ENCODE data around the gene GRN. TPM values are rescaled to one million over a fixed set of nuclear protein-coding genes. Genes with fewer than 3 reads are reported as not detected.
"Not testable (repeated sequence)": the region's sequence is repeated elsewhere in the genome, so short reads cannot be mapped to it uniquely, and the experiment has no call there.

GRN gene
- total and polyA plus RNA-seq, 2 donors, result 155 to 241 TPM

GRCh38 chr17:44367231-44367979 is 22.3 kb downstream of the GRN start:
- Histone ChIP-seq H3K4me3 (ENCODE audit: low read depth, low read length) (no peak overlapping the region), H3K27ac (ENCODE audit: low read depth) (no peak overlapping the region), H3K36me3 (ENCODE audit: insufficient read depth) (no peaks in the 10 kb centered on the region), H3K4me1 (ENCODE audit: insufficient read depth) (no peaks in the 10 kb centered on the region)
- DNase-seq (ENCODE audit: extremely low spot score), result no peak
- WGBS, result 47% methylated on average over 7 of the region's 7 CpGs

DNA sequence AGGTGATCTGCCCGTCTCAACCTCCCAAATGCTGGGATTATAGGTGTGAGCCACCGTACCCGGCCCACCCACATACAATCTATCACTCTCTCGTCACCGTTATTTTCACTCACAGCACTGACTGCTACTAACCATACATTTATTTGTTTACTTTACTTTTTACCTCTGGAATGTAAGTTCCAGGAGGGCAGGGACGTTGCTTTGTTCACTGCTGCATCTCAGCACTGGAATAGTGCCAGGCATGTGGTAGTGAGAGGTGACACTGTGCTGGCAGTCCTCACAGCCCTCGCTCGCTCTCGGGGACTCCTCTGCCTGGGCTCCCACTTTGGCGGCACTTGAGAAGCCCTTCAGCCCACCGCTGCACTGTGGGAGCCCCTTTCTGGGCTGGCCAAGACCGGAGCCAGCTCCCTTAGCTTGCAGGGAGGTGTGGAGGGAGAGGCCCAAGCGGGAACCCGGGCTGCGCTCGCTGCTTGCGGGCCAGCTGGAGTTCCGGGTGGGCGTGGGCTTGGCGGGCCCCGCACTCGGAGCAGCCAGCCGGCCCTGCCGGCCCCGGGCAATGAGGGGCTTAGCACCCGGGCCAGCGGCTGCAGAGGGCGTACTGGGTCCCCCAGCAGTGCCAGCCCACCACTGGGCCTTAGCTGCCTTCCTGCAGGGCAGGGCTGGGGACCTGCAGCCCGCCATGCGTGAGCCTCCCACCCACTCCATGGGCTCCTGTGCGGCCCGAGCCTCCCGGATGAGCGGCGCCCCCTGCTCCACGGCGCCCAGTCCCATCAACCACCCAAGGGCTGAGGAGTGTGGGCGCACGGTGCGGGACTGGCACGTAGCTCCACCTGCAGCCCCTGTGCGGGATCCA is 23.5 kb downstream of the GRN start:
- WGBS, result 92% methylated on average over 42 of the region's 42 CpGs
- H3K36me3 ChIP-seq (ENCODE audit: insufficient read depth); DNase-seq (ENCODE audit: extremely low spot score); H3K27ac ChIP-seq (ENCODE audit: low read depth); H3K4me1 ChIP-seq (ENCODE audit: insufficient read depth); H3K4me3 ChIP-seq (ENCODE audit: low read depth, low read length): not testable (repeated sequence)

- not testable (repeated sequence) for H3K4me3 ChIP-seq (ENCODE audit: low read depth, low read length); H3K27ac ChIP-seq (ENCODE audit: low read depth); H3K36me3 ChIP-seq (ENCODE audit: insufficient read depth); H3K4me1 ChIP-seq (ENCODE audit: insufficient read depth); DNase-seq (ENCODE audit: extremely low spot score)
- 30% methylated on average over 17 of the region's 17 CpGs for WGBS
These were observed 24.4 kb downstream of the GRN start for GRCh38 chr17:44369414-44370023.

DNA sequence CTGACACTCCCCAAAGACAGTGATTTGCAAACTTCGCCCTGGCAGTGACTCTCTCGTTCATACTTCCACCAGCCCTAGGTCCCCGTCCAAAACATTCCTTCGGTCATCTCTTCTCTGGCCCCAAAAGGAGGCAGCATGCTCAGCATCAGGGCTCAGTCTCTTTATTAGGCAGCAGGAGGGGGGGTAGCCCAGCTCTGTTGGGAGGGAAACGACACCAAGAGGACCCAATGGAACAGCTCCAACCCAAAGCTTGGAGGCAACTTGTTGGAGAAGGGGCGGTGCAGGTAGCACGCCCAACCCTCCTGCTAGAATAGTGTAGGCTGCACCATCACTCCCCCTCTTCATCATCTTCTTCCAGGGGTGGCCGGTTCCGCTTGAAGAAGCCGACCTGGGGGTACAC is 26.9 kb downstream of the GRN start:
- no peak overlapping the region for H3K4me3 ChIP-seq (ENCODE audit: low read depth, low read length)
- H3K27ac ChIP-seq (ENCODE audit: low read depth), result no peak overlapping the region
- no peaks in the 10 kb centered on the region for H3K36me3 ChIP-seq (ENCODE audit: insufficient read depth)
- 67% methylated on average over 10 of the region's 10 CpGs for WGBS
- DNase-seq (ENCODE audit: extremely low spot score), result no peak
- no peaks in the 10 kb centered on the region for H3K4me1 ChIP-seq (ENCODE audit: insufficient read depth)

DNA sequence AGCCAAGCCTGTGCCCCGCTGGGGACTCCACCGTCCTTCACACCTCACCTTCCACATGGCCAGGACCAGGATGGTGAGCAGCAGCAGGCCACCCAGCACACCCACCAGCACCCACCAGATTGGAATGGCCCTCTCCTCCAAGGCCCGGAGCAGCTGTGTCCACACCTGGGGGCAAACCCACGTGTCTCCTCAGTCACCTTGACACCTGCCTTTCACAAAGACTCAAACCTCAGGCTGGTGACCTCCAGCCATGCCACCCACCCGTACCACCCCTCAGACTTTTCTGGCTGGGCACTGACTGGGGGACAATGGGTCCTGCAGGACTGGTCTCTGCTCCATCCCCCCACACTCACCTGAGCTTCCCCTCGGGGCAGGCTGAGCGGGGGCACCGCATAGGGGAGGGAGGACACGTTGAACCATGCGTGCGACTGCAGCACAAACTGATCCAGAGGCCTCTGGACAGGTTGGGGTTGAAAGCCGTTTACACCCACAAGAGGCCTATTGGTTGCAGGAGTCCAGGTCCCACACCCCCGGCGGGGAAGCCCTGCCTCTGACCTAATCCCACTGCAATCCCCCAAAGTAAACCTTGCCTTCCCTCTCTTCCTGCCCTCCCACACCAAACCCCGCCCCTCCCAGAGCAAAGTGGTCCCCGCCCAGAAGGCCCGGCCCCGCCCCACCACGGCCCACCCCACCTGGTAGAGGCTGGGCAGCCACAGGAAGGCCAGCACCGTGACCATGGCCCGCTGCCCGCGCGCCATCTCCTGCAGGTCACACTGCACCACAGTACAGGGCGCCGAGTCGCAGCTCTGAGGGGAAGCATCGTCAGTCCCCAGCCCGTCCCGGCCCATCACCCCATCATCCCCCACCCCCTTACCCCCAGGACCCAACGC is 29.4 kb downstream of the GRN start:
- H3K4me1 ChIP-seq (ENCODE audit: insufficient read depth), result no peaks in the 10 kb centered on the region
- DNase-seq (ENCODE audit: extremely low spot score), result no peak
- no peak overlapping the region for H3K4me3 ChIP-seq (ENCODE audit: low read depth, low read length)
- 36% methylated on average over 31 of the region's 31 CpGs for WGBS
- H3K27ac ChIP-seq (ENCODE audit: low read depth), result no peak overlapping the region
- no peaks in the 10 kb centered on the region for H3K36me3 ChIP-seq (ENCODE audit: insufficient read depth)

- no peaks in the 10 kb centered on the region for H3K4me1 ChIP-seq (ENCODE audit: insufficient read depth)
- no peak overlapping the region for H3K4me3 ChIP-seq (ENCODE audit: low read depth, low read length)
- DNase-seq (ENCODE audit: extremely low spot score), result no peak
- 28% methylated on average over 22 of the region's 22 CpGs for WGBS
- H3K36me3 ChIP-seq (ENCODE audit: insufficient read depth), result no peaks in the 10 kb centered on the region
- no peak overlapping the region for H3K27ac ChIP-seq (ENCODE audit: low read depth)
These were observed 30.3 kb downstream of the GRN start for GRCh38 chr17:44375196-44376017.

- Histone ChIP-seq H3K4me1 (ENCODE audit: insufficient read depth) (no peaks in the 10 kb centered on the region), H3K36me3 (ENCODE audit: insufficient read depth) (no peaks in the 10 kb centered on the region), H3K27ac (ENCODE audit: low read depth) (no peak overlapping the region), H3K4me3 (ENCODE audit: low read depth, low read length) (no peak overlapping the region)
- WGBS, result 12% methylated on average over 5 of the region's 5 CpGs
- DNase-seq (ENCODE audit: extremely low spot score), result no peak
These were observed 31.0 kb downstream of the GRN start for GRCh38 chr17:44376124-44376523.

DNA sequence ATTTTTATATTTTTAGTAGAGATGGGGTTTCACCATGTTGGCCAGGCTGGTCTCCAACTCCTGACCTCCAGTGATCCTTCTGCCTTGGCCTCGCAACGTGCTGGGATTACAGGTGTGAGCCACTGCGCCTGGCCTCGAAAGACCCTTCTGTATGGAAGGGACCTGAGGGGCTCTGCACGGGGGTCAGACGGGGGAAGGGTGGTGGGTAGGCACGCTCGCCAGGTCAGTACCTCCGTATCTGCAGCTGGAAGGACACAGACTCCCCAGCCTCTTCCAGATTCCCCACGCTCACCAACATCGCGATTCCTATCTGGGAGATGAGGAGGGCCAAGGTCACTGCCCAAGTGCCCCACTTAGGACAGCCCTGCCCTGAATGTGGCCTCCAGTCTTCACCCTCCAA is 31.7 kb downstream of the GRN start:
- 86% methylated on average over 12 of the region's 12 CpGs for WGBS
- H3K4me1 ChIP-seq (ENCODE audit: insufficient read depth), result no peaks in the 10 kb centered on the region
- no peak overlapping the region for H3K4me3 ChIP-seq (ENCODE audit: low read depth, low read length)
- no peak for DNase-seq (ENCODE audit: extremely low spot score)
- H3K36me3 ChIP-seq (ENCODE audit: insufficient read depth), result no peaks in the 10 kb centered on the region
- H3K27ac ChIP-seq (ENCODE audit: low read depth), result no peak overlapping the region

GRCh38 chr17:44378171-44378705 is 33.1 kb downstream of the GRN start:
- no peak overlapping the region for H3K27ac ChIP-seq (ENCODE audit: low read depth)
- no peak for DNase-seq (ENCODE audit: extremely low spot score)
- no peak overlapping the region for H3K4me3 ChIP-seq (ENCODE audit: low read depth, low read length)
- no peaks in the 10 kb centered on the region for H3K4me1 ChIP-seq (ENCODE audit: insufficient read depth)
- 84% methylated on average over 14 of the region's 14 CpGs for WGBS
- no peaks in the 10 kb centered on the region for H3K36me3 ChIP-seq (ENCODE audit: insufficient read depth)

- WGBS, result 90% methylated on average over 10 of the region's 10 CpGs
- Histone ChIP-seq H3K4me1 (ENCODE audit: insufficient read depth) (no peaks in the 10 kb centered on the region), H3K36me3 (ENCODE audit: insufficient read depth) (no peaks in the 10 kb centered on the region), H3K27ac (ENCODE audit: low read depth) (no peak overlapping the region), H3K4me3 (ENCODE audit: low read depth, low read length) (no peak overlapping the region)
- no peak for DNase-seq (ENCODE audit: extremely low spot score)
These were observed 34.8 kb downstream of the GRN start for GRCh38 chr17:44379887-44380286.

- Histone ChIP-seq H3K36me3 (ENCODE audit: insufficient read depth) (no peaks in the 10 kb centered on the region), H3K27ac (ENCODE audit: low read depth) (no peak overlapping the region), H3K4me3 (ENCODE audit: low read depth, low read length) (no peak overlapping the region), H3K4me1 (ENCODE audit: insufficient read depth) (no peaks in the 10 kb centered on the region)
- no peak for DNase-seq (ENCODE audit: extremely low spot score)
- WGBS, result 76% methylated on average over 9 of the region's 9 CpGs
These were observed 35.7 kb downstream of the GRN start for GRCh38 chr17:44380767-44381166.

GRCh38 chr17:44381810-44382305 is 36.8 kb downstream of the GRN start:
- no peak overlapping the region for H3K4me3 ChIP-seq (ENCODE audit: low read depth, low read length)
- H3K27ac ChIP-seq (ENCODE audit: low read depth), result no peak overlapping the region
- no peak for DNase-seq (ENCODE audit: extremely low spot score)
- 83% methylated on average over 4 of the region's 4 CpGs for WGBS
- H3K36me3 ChIP-seq (ENCODE audit: insufficient read depth), result no peaks in the 10 kb centered on the region
- no peaks in the 10 kb centered on the region for H3K4me1 ChIP-seq (ENCODE audit: insufficient read depth)
